Lower lobe of right lung (tissue), 2 donors: Measurements from ENCODE around the gene DENND5A. TPM values are rescaled to one million over a fixed set of nuclear protein-coding genes. Genes with fewer than 3 reads are reported as not detected.

Experiments used
- ATAC-seq, 2 donors: fragments of 200-7000 bp; cut with Tn5 transposase; one replicate each; pipeline ENCODE4 v1.9.1; 2020 to 2022; ENCODE audit warnings: mild to moderate bottlenecking in 2 of 2, moderate library complexity in 2 of 2
- DNase-seq: peaks from one replicate; pipeline ENCODE4 v3.0.0-alpha.2; 2020
- H3K27ac ChIP-seq: fragments of 200-600 bp; one replicate; pipeline ENCODE4 v1.8.0; 2022
- H3K27me3 ChIP-seq: fragments of 200-600 bp; one replicate; pipeline ENCODE4 v1.8.0; 2022; ENCODE audit warnings: low read depth
- H3K36me3 ChIP-seq: fragments of 200-600 bp; one replicate; pipeline ENCODE4 v1.8.0; 2022; ENCODE audit warnings: mild to moderate bottlenecking
- H3K4me1 ChIP-seq: fragments of 200-600 bp; one replicate; pipeline ENCODE4 v1.8.0; 2022
- H3K4me3 ChIP-seq: fragments of 200-600 bp; one replicate; pipeline ENCODE4 v1.8.0; 2022; ENCODE audit warnings: mild to moderate bottlenecking
- H3K9me3 ChIP-seq: fragments of 200-600 bp; one replicate; pipeline ENCODE4 v1.8.0; 2022
- CTCF ChIP-seq: fragments of 200-600 bp; IDR thresholded peaks from one replicate; pipeline ENCODE4 v1.8.0; 2022; ENCODE audit warnings: antibody characterized with exemption, mild to moderate bottlenecking
- intact Hi-C: fragments of 100-400 bp; cut with DNase I; formaldehyde crosslinking; loops from one replicate; pipeline ENCODE4 v1.11.0; 2022
- total RNA-seq: library from RNA; stranded (reverse); fragmentation: NEBNext Ultra II Directional; extraction: Animal tissue kit (Norgen Biotek cat#: 25700); gene quantifications from one replicate; pipeline ENCODE4 v1.2.1, GENCODE V29; 2021
- donor health status: DM: no; HTN: yes; CAD: no; lungs with severe emphysema.

DENND5A gene
- total RNA-seq, 1 donor from 2014 or later, result 97.5 TPM

GRCh38 chr11:9153651-9154050 is 111.5 kb downstream of the DENND5A start:
- TF ChIP-seq CTCF, result no peak
- ATAC-seq (no peak), DNase-seq (no peak)
- H3K9me3 ChIP-seq, result no peaks in the 10 kb centered on the region
- peaks cover 54% of the 10 kb centered on the region for H3K36me3 ChIP-seq
- intact Hi-C loops, result no loop called here
- H3K27ac ChIP-seq, result no peak overlapping the region
- H3K4me3 ChIP-seq, result no peak overlapping the region
- H3K4me1 ChIP-seq, result no peaks in the 10 kb centered on the region
- H3K27me3 ChIP-seq, result no peaks in the 10 kb centered on the region

- intact Hi-C loops, result no loop called here
- no peaks in the 10 kb centered on the region for H3K9me3 ChIP-seq
- ATAC-seq, result no peak
- DNase-seq, result no peak
- H3K36me3 ChIP-seq, result peaks cover 62% of the 10 kb centered on the region
- TF ChIP-seq CTCF, result no peak
- no peak overlapping the region for H3K4me3 ChIP-seq
- no peak overlapping the region for H3K27ac ChIP-seq
- H3K27me3 ChIP-seq, result no peaks in the 10 kb centered on the region
- H3K4me1 ChIP-seq, result no peaks in the 10 kb centered on the region
Measured at GRCh38 chr11:9151631-9152030, 113.5 kb downstream of the DENND5A start.

GRCh38 chr11:9150926-9151325 is 114.2 kb downstream of the DENND5A start:
- no peak for TF ChIP-seq CTCF
- no peak overlapping the region for H3K4me3 ChIP-seq
- H3K36me3 ChIP-seq, result peaks cover 66% of the 10 kb centered on the region
- no peaks in the 10 kb centered on the region for H3K9me3 ChIP-seq
- intact Hi-C loops, result no loop called here
- DNase-seq (no peak), ATAC-seq (no peak)
- H3K27ac ChIP-seq, result no peak overlapping the region
- H3K4me1 ChIP-seq, result no peaks in the 10 kb centered on the region
- no peaks in the 10 kb centered on the region for H3K27me3 ChIP-seq

- Histone ChIP-seq H3K36me3 (peaks cover 70% of the 10 kb centered on the region), H3K4me1 (no peaks in the 10 kb centered on the region), H3K27me3 (no peaks in the 10 kb centered on the region), H3K9me3 (no peaks in the 10 kb centered on the region), H3K27ac (no peak overlapping the region), H3K4me3 (no peak overlapping the region)
- no peak for DNase-seq
- no peak for ATAC-seq
- TF ChIP-seq CTCF, result no peak
- intact Hi-C loops, result no loop called here
Measured at GRCh38 chr11:9150501-9150900, 114.6 kb downstream of the DENND5A start.

- no peak for DNase-seq
- Histone ChIP-seq H3K9me3 (no peaks in the 10 kb centered on the region), H3K4me1 (no peaks in the 10 kb centered on the region), H3K36me3 (peaks cover 88% of the 10 kb centered on the region), H3K27ac (no peak overlapping the region), H3K4me3 (no peak overlapping the region), H3K27me3 (no peaks in the 10 kb centered on the region)
- no peak for ATAC-seq
- intact Hi-C loops, result no loop called here
- TF ChIP-seq CTCF, result no peak
Measured at GRCh38 chr11:9148727-9149126, 116.4 kb downstream of the DENND5A start.

- ATAC-seq (no peak), DNase-seq (no peak)
- H3K27me3 ChIP-seq, result no peaks in the 10 kb centered on the region
- no peak overlapping the region for H3K4me3 ChIP-seq
- no peak overlapping the region for H3K27ac ChIP-seq
- peaks cover 95% of the 10 kb centered on the region for H3K36me3 ChIP-seq
- no peaks in the 10 kb centered on the region for H3K4me1 ChIP-seq
- H3K9me3 ChIP-seq, result no peaks in the 10 kb centered on the region
- TF ChIP-seq CTCF, result no peak
- intact Hi-C loops, result no loop called here
Measured at GRCh38 chr11:9148035-9148434, 117.1 kb downstream of the DENND5A start.
